ENCODE measurements around the gene PAGE2. TPM values are rescaled to one million over a fixed set of nuclear protein-coding genes. Genes with fewer than 3 reads are reported as not detected.

PAGE2 gene
- total and polyA plus RNA-seq, 8 donors, result 0.31 to 0.50 TPM; not detected in 6

DNA sequence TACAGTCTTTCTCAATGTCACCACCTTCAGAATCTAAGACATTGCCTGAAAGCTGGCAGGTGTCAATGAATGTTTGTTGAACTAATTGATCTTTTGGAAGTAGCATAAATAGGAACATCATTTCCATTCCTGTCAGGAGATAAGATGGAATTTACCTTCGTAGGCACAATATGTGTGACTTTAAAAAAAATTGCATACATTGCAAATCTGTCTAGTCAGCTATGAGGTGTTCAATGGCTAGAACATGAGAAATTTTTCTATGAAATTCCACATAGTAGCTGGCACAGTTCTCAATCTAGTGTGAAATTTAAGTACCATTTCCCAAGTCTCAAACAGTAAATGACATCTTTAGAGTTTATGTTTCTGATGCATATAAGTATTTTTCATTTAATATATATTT is 10.3 kb downstream of the PAGE2 start:
- no peak overlapping the region for H3K27ac ChIP-seq
- TF ChIP-seq, protein P1, sequence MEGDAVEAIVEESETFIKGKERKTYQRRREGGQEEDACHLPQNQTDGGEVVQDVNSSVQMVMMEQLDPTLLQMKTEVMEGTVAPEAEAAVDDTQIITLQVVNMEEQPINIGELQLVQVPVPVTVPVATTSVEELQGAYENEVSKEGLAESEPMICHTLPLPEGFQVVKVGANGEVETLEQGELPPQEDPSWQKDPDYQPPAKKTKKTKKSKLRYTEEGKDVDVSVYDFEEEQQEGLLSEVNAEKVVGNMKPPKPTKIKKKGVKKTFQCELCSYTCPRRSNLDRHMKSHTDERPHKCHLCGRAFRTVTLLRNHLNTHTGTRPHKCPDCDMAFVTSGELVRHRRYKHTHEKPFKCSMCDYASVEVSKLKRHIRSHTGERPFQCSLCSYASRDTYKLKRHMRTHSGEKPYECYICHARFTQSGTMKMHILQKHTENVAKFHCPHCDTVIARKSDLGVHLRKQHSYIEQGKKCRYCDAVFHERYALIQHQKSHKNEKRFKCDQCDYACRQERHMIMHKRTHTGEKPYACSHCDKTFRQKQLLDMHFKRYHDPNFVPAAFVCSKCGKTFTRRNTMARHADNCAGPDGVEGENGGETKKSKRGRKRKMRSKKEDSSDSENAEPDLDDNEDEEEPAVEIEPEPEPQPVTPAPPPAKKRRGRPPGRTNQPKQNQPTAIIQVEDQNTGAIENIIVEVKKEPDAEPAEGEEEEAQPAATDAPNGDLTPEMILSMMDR (IDR thresholded peaks at IDR 0.05), result no peak
- H3K9me3 ChIP-seq, result no peaks in the 10 kb centered on the region
- no peaks in the 10 kb centered on the region for H3K36me3 ChIP-seq
- no peaks in the 10 kb centered on the region for H3K4me1 ChIP-seq
- no peak for DNase-seq
- intact Hi-C loops (cut with DNase I), result no loop called here
- no peak for ATAC-seq
- no peak overlapping the region for H3K4me3 ChIP-seq
- H3K27me3 ChIP-seq, result no peaks in the 10 kb centered on the region

DNA sequence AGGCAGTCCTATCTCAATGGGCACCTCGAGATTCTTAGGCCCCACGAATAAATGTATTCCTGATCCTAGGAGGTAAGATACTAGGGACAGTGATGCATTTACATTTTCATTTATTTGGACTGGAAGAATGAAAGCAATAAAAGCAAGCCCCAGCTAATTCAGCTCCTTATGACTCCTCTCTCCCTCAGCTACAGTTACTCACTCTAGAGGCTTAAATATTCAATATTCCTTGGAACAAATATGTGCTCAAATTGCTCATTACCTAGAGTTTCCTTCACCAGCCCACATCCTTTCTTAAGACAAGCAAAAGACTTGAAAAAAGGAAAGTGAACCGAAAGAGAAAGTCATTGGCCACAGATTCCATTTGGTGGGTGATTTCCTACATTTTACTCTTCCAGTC is 13.9 kb downstream of the PAGE2 start:
- Histone ChIP-seq H3K9me3 (no peaks in the 10 kb centered on the region), H3K36me3 (no peaks in the 10 kb centered on the region), H3K4me3 (no peak overlapping the region), H3K27me3 (no peaks in the 10 kb centered on the region), H3K4me1 (no peaks in the 10 kb centered on the region), H3K27ac (no peak overlapping the region)
- ATAC-seq (no peak), DNase-seq (no peak)
- intact Hi-C loops (cut with DNase I), result no loop called here
- TF ChIP-seq, protein P1 (IDR thresholded peaks at IDR 0.05), result no peak

DNA sequence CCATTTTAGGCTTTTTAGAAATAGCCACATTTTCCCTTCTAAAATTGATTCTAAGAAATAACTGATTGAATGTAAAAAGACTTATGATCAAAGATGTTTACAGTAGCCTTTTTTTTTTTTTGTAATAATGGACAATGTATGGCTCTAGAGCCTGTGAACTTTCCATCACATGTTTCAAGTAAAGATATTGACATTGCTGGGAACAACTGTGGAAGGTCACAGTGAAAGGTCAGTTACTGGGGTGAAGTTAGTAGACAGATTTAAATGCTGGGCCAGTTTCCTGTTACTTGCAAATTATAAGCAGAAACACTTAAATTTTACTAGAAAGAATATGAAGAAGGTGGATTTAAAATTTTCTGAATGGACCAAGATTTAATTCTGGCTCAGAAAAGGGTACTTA is 18.4 kb downstream of the PAGE2 start:
- intact Hi-C loops (cut with DNase I), result no loop called here
- Histone ChIP-seq H3K36me3 (no peaks in the 10 kb centered on the region), H3K9me3 (no peaks in the 10 kb centered on the region), H3K4me3 (no peak overlapping the region), H3K4me1 (no peaks in the 10 kb centered on the region), H3K27me3 (no peaks in the 10 kb centered on the region), H3K27ac (no peak overlapping the region)
- DNase-seq (no peak), ATAC-seq (no peak)
- TF ChIP-seq, protein P1 (IDR thresholded peaks at IDR 0.05), result no peak

DNA sequence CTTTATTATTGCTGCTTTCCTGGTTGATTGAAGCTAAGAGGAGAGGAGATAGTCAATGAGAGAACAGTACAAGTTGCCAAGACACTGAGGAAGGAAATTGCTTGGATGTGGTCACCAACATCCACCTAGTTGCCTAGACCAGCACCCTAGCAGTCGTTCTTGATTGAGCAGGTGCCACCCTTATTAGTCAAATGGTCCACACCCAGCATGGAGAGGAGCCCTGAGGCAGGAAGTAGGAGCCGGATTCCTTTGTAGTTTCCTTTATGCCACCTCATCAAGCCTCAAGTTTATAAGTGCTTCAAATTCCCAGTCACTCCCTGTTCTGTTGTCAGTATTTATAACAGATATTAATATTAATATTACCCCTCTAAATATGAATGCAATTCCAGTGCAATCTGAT is 19.1 kb downstream of the PAGE2 start:
- Histone ChIP-seq H3K4me3 (no peak overlapping the region), H3K27me3 (no peaks in the 10 kb centered on the region), H3K36me3 (no peaks in the 10 kb centered on the region), H3K4me1 (no peaks in the 10 kb centered on the region), H3K9me3 (no peaks in the 10 kb centered on the region), H3K27ac (no peak overlapping the region)
- ATAC-seq (no peak), DNase-seq (no peak)
- TF ChIP-seq, protein P1 (IDR thresholded peaks at IDR 0.05), result no peak
- intact Hi-C loops (cut with DNase I), result no loop called here

DNA sequence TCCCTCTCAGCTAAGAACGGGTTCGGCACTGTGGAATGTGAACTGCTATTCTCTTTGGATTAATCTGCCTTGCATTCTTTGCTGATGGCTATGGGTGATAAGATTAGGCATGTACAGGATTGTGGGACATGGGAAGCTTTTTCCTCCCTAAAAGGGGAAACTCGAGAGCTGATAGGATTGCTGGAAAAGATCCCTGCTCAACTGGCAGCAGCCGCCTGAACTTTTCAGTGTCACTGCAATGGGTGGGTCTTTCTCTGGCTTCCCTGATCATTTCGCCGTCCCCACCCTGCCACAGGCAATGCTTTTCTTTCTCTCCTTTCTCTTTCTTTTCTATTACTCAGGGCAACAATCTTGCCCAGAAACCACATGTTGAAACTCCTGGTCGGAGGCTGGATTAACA is 20.5 kb downstream of the PAGE2 start:
- intact Hi-C loops (cut with DNase I), result no loop called here
- H3K27ac ChIP-seq, result no peak overlapping the region

More for the DNA sequence above, 20.5 kb downstream of the PAGE2 start:
- H3K4me3 ChIP-seq, result no peak overlapping the region
- no peaks in the 10 kb centered on the region for H3K4me1 ChIP-seq
- no peak for ATAC-seq
- no peaks in the 10 kb centered on the region for H3K36me3 ChIP-seq
- H3K27me3 ChIP-seq, result no peaks in the 10 kb centered on the region
- TF ChIP-seq, protein P1 (IDR thresholded peaks at IDR 0.05), result no peak
- H3K9me3 ChIP-seq, result no peaks in the 10 kb centered on the region
- DNase-seq, result no peak
